Measurements from ENCODE around the gene GLDN.

DNA sequence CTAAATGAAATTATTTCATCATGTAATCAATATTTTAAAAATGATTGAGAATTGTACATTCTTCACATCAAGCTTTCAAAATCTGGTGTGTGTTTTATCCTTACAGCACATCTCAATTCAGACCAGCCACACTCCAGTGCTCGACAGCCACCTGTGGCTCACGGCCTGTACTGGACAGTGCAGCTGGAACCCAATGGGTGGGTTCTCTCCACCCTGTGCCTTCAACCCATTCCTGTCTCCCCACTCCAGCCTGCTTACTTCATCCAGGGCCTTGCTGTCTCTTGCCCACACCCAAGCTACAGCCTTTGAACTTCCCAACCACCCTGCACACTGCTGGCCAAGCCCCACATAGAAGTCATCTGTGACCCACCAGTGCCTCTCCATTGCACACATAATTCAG lies 20.6 kb upstream of the GLDN start:
- TF ChIP-seq POLR2A (IDR thresholded peaks at IDR 0.05; ENCODE audit: low read length) = no peak
- TF ChIP-seq MAZ (IDR thresholded peaks at IDR 0.05; ENCODE audit: borderline replicate concordance, low read depth, low read length) = no peak
- no peak for TF ChIP-seq KDM1A (IDR thresholded peaks at IDR 0.05; ENCODE audit: low read depth)
